Neuronal stem cell (in vitro differentiated cells): ENCODE measurements around the gene MYL6B.

Source experiments
- DNase-seq: peaks from one replicate; pipeline ENCODE4 v3.0.0-alpha.2; 2013; ENCODE audit warnings: low spot score
- H2AFZ ChIP-seq: one replicate; pipeline ENCODE4 v1.6.1; 2013; ENCODE audit warnings: mild to moderate bottlenecking, low read length, inconsistent platforms
- H2AK5ac ChIP-seq: 2 replicates; pipeline ENCODE4 v1.6.1; 2013; ENCODE audit warnings: low read depth, mild to moderate bottlenecking, inconsistent platforms, low read length, moderate library complexity, mixed read lengths
- H2BK120ac ChIP-seq: 2 replicates; pipeline ENCODE4 v1.6.1; 2013; ENCODE audit warnings: low read depth, mild to moderate bottlenecking, inconsistent platforms, low read length, moderate library complexity, mixed read lengths
- H2BK12ac ChIP-seq: one replicate; pipeline ENCODE4 v1.6.1; 2013; ENCODE audit warnings: low read length, inconsistent platforms
- H2BK15ac ChIP-seq: 2 replicates; pipeline ENCODE4 v1.6.1; 2013; ENCODE audit warnings: mild to moderate bottlenecking, low read length, inconsistent platforms, mixed read lengths
- H2BK5ac ChIP-seq: one replicate; pipeline ENCODE4 v1.6.1; 2013; ENCODE audit warnings: inconsistent platforms, mild to moderate bottlenecking, low read length, moderate library complexity
- H3K14ac ChIP-seq: one replicate; pipeline ENCODE4 v1.6.1; 2013; ENCODE audit warnings: low read length, inconsistent platforms
- H3K18ac ChIP-seq: 2 replicates; pipeline ENCODE4 v1.6.1; 2013; ENCODE audit warnings: low read length, inconsistent platforms
- H3K23ac ChIP-seq: 2 replicates; pipeline ENCODE4 v1.6.1; 2013; ENCODE audit warnings: low read depth, mild to moderate bottlenecking, mixed read lengths, low read length, inconsistent platforms; ENCODE audit not compliant: poor library complexity
- H3K27ac ChIP-seq: replicated peaks from 3 replicates; pipeline ENCODE4 v1.5.1; 2013; ENCODE audit warnings: low read length, inconsistent platforms
- H3K27me3 ChIP-seq, 3 experiments: 2 replicates each; pipeline ENCODE4 v1.6.1; 2013; ENCODE audit warnings: low read length in 3 of 3, mild to moderate bottlenecking in 2 of 3, inconsistent platforms in 1 of 3, low read depth in 1 of 3, mixed read lengths in 1 of 3, moderate library complexity in 1 of 3; ENCODE audit not compliant: control insufficient read depth in 3 of 3, insufficient read depth in 3 of 3
- H3K36me3 ChIP-seq, 2 donors: replicated peaks in 1 of 2; 2 replicates each; pipeline ENCODE4 v1.6.1; 2013; ENCODE audit warnings: low read length in 2 of 2; ENCODE audit not compliant: control insufficient read depth in 2 of 2, insufficient read depth in 2 of 2
- H3K4ac ChIP-seq: 2 replicates; pipeline ENCODE4 v1.6.1; 2013; ENCODE audit warnings: inconsistent platforms, mild to moderate bottlenecking, low read length, moderate library complexity
- H3K4me1 ChIP-seq, 2 donors: 1 replicate in 1 of 2; 2 replicates in 1 of 2; pipeline ENCODE4 v1.6.1; 2013; ENCODE audit warnings: low read length in 2 of 2, low read depth in 1 of 2; ENCODE audit not compliant: control insufficient read depth in 2 of 2, insufficient read depth in 1 of 2
- H3K4me2 ChIP-seq: one replicate; pipeline ENCODE4 v1.6.1; 2013; ENCODE audit warnings: mild to moderate bottlenecking, low read length, inconsistent platforms; ENCODE audit not compliant: insufficient read depth, poor library complexity, severe bottlenecking
- H3K4me3 ChIP-seq, 2 donors: 2 replicates each; pipeline ENCODE4 v1.5.1; 2013; ENCODE audit warnings: low read length in 2 of 2, mild to moderate bottlenecking in 2 of 2, inconsistent platforms in 1 of 2, moderate library complexity in 1 of 2
- H3K79me1 ChIP-seq: one replicate; pipeline ENCODE4 v1.6.1; 2013; ENCODE audit warnings: low read depth, mild to moderate bottlenecking, inconsistent platforms, low read length, moderate library complexity
- H3K9ac ChIP-seq: one replicate; pipeline ENCODE4 v1.6.1; 2013; ENCODE audit warnings: mild to moderate bottlenecking, low read depth, low read length, inconsistent platforms; ENCODE audit not compliant: poor library complexity
- H3K9me3 ChIP-seq, 2 donors: replicated peaks in 1 of 2; 2 replicates each; pipeline versions ENCODE3 to v1.6.1; 2013; ENCODE audit warnings: low read length in 2 of 2, mild to moderate bottlenecking in 2 of 2, inconsistent platforms in 1 of 2, low read depth in 1 of 2, mixed read lengths in 1 of 2, moderate library complexity in 1 of 2; ENCODE audit not compliant: control insufficient read depth in 2 of 2, insufficient read depth in 1 of 2
- H4K8ac ChIP-seq: one replicate; pipeline ENCODE4 v1.6.1; 2013; ENCODE audit warnings: low read depth, mild to moderate bottlenecking, inconsistent platforms, low read length, moderate library complexity
- H4K91ac ChIP-seq: one replicate; pipeline ENCODE4 v1.6.1; 2013; ENCODE audit warnings: low read length, low read depth, mild to moderate bottlenecking, inconsistent platforms; ENCODE audit not compliant: poor library complexity
- WGBS, 2 donors: extraction: QIAGEN DNeasy Blood & Tissue Kit; methylation state at CpG; one replicate each; pipeline ENCODE4 v1.1.7; 2013; ENCODE audit warnings: missing lambda C conversion rate in 2 of 2, mixed read lengths in 1 of 2; ENCODE audit not compliant: insufficient read length in 2 of 2, insufficient replicate concordance in 1 of 2; ENCODE audit errors: extremely low coverage in 2 of 2; 5-methylcytosine and 5-hydroxymethylcytosine counted together

MYL6B gene

DNA sequence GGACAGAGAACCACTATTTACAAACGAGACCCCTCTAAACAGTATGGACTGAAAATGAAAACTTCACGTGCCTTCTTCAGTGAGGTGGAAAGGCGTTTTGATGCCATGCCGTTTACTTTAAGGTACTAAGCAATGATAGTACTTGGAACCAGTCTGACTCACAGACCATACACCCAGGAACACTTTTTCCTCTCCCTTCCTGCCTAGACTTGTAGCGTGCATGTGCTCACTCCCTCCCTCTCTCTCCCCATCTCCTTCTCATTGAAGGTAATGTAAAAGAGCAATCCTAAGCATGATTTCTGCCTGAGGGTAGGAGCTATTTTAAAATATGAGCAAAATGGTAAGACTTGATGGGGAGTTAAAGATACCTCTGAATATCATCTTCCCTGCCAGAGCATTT is 41.8 kb upstream of the MYL6B start:
- Histone ChIP-seq H3K4me3 (no peak overlapping the region), H4K91ac (no peak overlapping the region), H2AFZ (no peak overlapping the region), H3K27ac (no peak overlapping the region), H3K23ac (no peak overlapping the region), H3K27me3 (no peaks in the 10 kb centered on the region), H3K4me2 (no peak overlapping the region), H2BK12ac (no peak overlapping the region), H3K4ac (no peak overlapping the region), H3K9ac (no peak overlapping the region), H2AK5ac (no peak overlapping the region), H2BK5ac (no peak overlapping the region), H3K36me3 (peaks cover 47 to 87% of the 10 kb centered on the region in 2 donors), H3K9me3 (peaks cover 0 to 7% of the 10 kb centered on the region in 2 donors), H3K14ac (no peak overlapping the region), H3K79me1 (peaks cover 2% of the 10 kb centered on the region), H3K4me1 (peaks cover 2 to 7% of the 10 kb centered on the region in 2 donors), H2BK15ac (no peak overlapping the region), H2BK120ac (no peak overlapping the region), H3K18ac (no peak overlapping the region), H4K8ac (no peak overlapping the region)
- DNase-seq = no peak
- no CpG with 5 or more reads among the region's 5 CpGs for WGBS, 2 donors

DNA sequence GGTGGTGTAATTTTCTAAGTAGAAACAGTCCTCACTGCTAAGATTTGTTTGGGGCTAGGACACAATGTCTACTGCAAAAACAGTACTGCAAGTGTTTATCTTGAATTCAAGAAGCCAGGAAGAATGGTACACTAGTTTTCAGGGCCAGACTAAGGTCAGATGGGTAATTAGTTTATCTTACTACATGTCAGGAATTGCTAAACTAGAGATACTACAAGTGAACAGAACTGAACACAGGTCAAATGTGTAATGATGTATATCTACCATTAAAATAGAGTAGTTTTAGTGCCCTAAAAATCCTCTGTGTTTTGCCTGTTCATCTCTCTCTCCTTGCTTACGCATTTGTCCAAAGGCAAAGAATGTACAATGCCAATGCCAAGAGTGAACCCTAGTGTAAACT is 38.3 kb upstream of the MYL6B start:
- Histone ChIP-seq H4K91ac (no peak overlapping the region), H3K4me3 (no peak overlapping the region), H2BK5ac (no peak overlapping the region), H3K9me3 (peaks cover 0 to 7% of the 10 kb centered on the region in 2 donors), H3K14ac (no peak overlapping the region), H2AK5ac (no peak overlapping the region), H3K27ac (no peak overlapping the region), H3K36me3 (peaks cover 30 to 62% of the 10 kb centered on the region in 2 donors), H3K27me3 (no peaks in the 10 kb centered on the region), H2BK15ac (no peak overlapping the region), H2BK120ac (no peak overlapping the region), H3K9ac (no peak overlapping the region), H3K4ac (no peak overlapping the region), H3K79me1 (peaks cover 2% of the 10 kb centered on the region), H3K23ac (no peak overlapping the region), H3K4me2 (no peak overlapping the region), H2BK12ac (no peak overlapping the region), H3K4me1 (peaks cover 5 to 8% of the 10 kb centered on the region in 2 donors), H2AFZ (no peak overlapping the region), H4K8ac (no peak overlapping the region), H3K18ac (no peak overlapping the region)
- DNase-seq = no peak
- no CpG with 5 or more reads among the region's 1 CpG for WGBS, 2 donors

DNA sequence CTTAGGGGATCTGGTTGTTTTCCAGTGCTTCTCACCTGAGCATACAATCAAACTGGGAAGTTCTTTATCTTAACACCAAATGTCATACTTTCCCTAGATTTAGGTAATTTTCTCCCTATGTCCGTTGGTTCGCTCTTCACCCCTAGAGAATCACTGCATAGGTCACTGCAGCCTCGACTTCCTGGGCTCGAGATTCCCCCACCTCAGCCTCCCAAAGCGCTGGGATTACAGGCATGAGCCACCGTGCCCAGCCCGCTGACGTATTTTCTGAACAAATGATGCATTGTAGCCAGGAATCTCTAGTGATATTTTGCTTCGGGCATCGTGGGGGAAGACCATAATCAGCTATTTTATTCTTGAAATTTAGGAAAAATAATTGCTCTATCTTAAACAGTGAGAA is 37.1 kb upstream of the MYL6B start:
- Histone ChIP-seq H3K4me1 (peaks cover 6 to 16% of the 10 kb centered on the region in 2 donors), H3K23ac (no peak overlapping the region), H3K9ac (no peak overlapping the region), H3K14ac (no peak overlapping the region), H3K27ac (no peak overlapping the region), H4K91ac (no peak overlapping the region), H3K4me3 (no peak overlapping the region), H3K4me2 (peak overlapping the region; percentile 51), H2AK5ac (no peak overlapping the region), H3K79me1 (peaks cover 2% of the 10 kb centered on the region), H3K36me3 (peaks cover 25 to 57% of the 10 kb centered on the region in 2 donors), H3K9me3 (peaks cover 0 to 7% of the 10 kb centered on the region in 2 donors), H3K18ac (no peak overlapping the region), H2AFZ (peak overlapping the region; percentile 81), H3K27me3 (no peaks in the 10 kb centered on the region), H2BK12ac (no peak overlapping the region), H2BK120ac (no peak overlapping the region), H2BK5ac (no peak overlapping the region), H4K8ac (no peak overlapping the region), H2BK15ac (no peak overlapping the region), H3K4ac (no peak overlapping the region)
- DNase-seq = no peak
- WGBS, 2 donors = no CpG with 5 or more reads among the region's 10 CpGs

DNA sequence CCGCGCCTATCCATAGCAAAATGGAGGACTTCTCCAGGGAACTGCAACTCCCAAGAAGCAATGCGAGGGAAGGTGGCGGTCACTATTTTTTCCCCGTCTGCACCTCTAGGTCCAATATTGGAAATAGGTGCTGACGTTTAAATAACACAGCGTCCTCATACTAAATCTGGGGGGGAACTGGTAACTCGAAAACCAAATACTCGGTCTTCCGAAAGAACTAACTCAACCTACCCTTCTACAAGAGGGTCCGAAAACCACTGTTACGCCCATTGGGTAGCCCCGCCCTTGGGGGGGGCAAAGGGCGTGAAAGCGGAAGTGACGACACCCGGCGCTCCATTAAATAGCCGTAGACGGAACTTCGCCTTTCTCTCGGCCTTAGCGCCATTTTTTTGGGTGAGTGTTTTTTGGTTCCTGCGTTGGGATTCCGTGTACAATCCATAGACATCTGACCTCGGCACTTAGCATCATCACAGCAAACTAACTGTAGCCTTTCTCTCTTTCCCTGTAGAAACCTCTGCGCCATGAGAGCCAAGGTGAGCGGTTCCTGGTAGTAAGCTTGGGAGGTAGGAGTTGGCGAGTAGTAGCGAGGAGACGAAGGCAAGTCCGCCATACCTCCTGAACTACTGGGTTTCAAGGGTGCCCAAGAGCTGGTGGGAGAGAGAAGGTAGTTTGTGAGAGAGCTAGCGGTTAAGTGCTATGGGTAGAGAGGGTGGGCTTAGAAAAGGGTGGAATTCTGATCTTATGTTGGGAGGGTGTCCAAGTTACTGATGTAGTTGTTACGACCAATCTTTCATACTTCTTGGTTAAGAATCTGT is 35.9 kb upstream of the MYL6B start, which contains the start of gene RPL41:
TSS of gene RPL41 (plus strand) at position 367 of the 815 bp plus-strand sequence.
- Histone ChIP-seq H4K8ac (no peak within 1 kb of the TSS), H3K9ac (peak within 1 kb of the TSS; percentile 78), H3K9me3 (peaks cover 0 to 7% of the 10 kb centered on the region in 2 donors), H3K4me2 (peak within 1 kb of the TSS; percentile 72), H2BK12ac (peak within 1 kb of the TSS; percentile 35), H3K4ac (no peak within 1 kb of the TSS), H3K14ac (no peak within 1 kb of the TSS), H2AFZ (peak within 1 kb of the TSS; percentile 81), H3K27me3 (no peaks in the 10 kb centered on the region), H4K91ac (no peak within 1 kb of the TSS), H2AK5ac (no peak within 1 kb of the TSS), H3K4me1 (peaks cover 6 to 16% of the 10 kb centered on the region in 2 donors), H3K36me3 (peaks cover 25 to 57% of the 10 kb centered on the region in 2 donors), H2BK15ac (no peak within 1 kb of the TSS), H3K79me1 (no peaks in the 10 kb centered on the region), H3K27ac (peak within 1 kb of the TSS; percentile 70), H2BK120ac (no peak within 1 kb of the TSS), H3K23ac (peak within 1 kb of the TSS; percentile 17), H3K18ac (peak within 1 kb of the TSS; percentile 32), H2BK5ac (no peak within 1 kb of the TSS), H3K4me3 (peak within 1 kb of the TSS; percentile 67 to 83)
- WGBS, 2 donors = no CpG with 5 or more reads among the region's 34 CpGs
- peak; percentile 95 for DNase-seq
